Spleen (tissue), 11 donors: ENCODE data around the gene BIRC6. TPM values are rescaled to one million over a fixed set of nuclear protein-coding genes. Genes with fewer than 3 reads are reported as not detected.

Experiments used
- DNase-seq: peaks from one replicate; pipeline ENCODE4 v3.0.0-alpha.2; 2020
- H3K27ac ChIP-seq, 8 donors: fragments of 200-600 bp; sonication (generic) in 7 of 8; 1 replicate in 4 of 8; 2 replicates in 4 of 8; pipeline versions ENCODE4 v1.5.0 to v1.8.0; 2016 to 2021; ENCODE audit warnings: inconsistent platforms in 4 of 8, mild to moderate bottlenecking in 4 of 8, moderate library complexity in 1 of 8
- H3K27me3 ChIP-seq, 7 donors: fragments of 200-600 bp; sonication (generic) in 6 of 7; replicated peaks in 1 of 7; 1 replicate in 4 of 7; 2 replicates in 3 of 7; pipeline versions ENCODE4 v1.5.0 to v1.8.0; 2016 to 2021; ENCODE audit warnings: inconsistent platforms in 3 of 7, mild to moderate bottlenecking in 1 of 7
- H3K36me3 ChIP-seq, 6 donors: fragments of 200-600 bp; sonication (generic) in 5 of 6; 1 replicate in 4 of 6; 2 replicates in 2 of 6; pipeline versions ENCODE4 v1.5.0 to v1.8.0; 2016 to 2021; ENCODE audit warnings: inconsistent platforms in 2 of 6
- H3K4me1 ChIP-seq, 6 donors: fragments of 200-600 bp; sonication (generic) in 5 of 6; 1 replicate in 3 of 6; 2 replicates in 3 of 6; pipeline versions ENCODE4 v1.5.0 to v1.8.0; 2016 to 2021; ENCODE audit warnings: inconsistent platforms in 3 of 6
- H3K4me3 ChIP-seq, 8 donors: fragments of 200-600 bp; sonication (generic) in 7 of 8; 1 replicate in 4 of 8; 2 replicates in 4 of 8; pipeline versions ENCODE4 v1.5.0 to v1.8.0; 2016 to 2021; ENCODE audit warnings: inconsistent platforms in 4 of 8, mild to moderate bottlenecking in 4 of 8, moderate library complexity in 2 of 8
- H3K9me3 ChIP-seq, 8 donors: fragments of 200-600 bp; sonication (generic) in 7 of 8; 1 replicate in 4 of 8; 2 replicates in 4 of 8; pipeline versions ENCODE4 v1.5.0 to v1.8.0; 2016 to 2021; ENCODE audit warnings: inconsistent platforms in 4 of 8
- CTCF ChIP-seq, 11 experiments: fragments of 200-600 bp in 7 of 11; fragments of 450-650 bp in 4 of 11; sonication (generic) in 4 of 11; IDR thresholded peaks in 8 of 11; conservative IDR thresholded peaks in 3 of 11; 1 replicate in 7 of 11; 2 replicates in 4 of 11; pipeline versions ENCODE4 v1.4.0 to v1.8.0; 2016 to 2021; ENCODE audit warnings: antibody characterized with exemption in 11 of 11, inconsistent platforms in 4 of 11, mild to moderate bottlenecking in 1 of 11
- POLR2A ChIP-seq, 3 donors: fragments of 450-650 bp; IDR thresholded peaks; one replicate each; pipeline ENCODE4 v1.5.1; 2017; ENCODE audit warnings: antibody characterized with exemption in 3 of 3, mild to moderate bottlenecking in 1 of 3
- POLR2AphosphoS5 ChIP-seq, 3 donors: sonication (generic); formaldehyde crosslinking; IDR thresholded peaks; one replicate each; pipeline ENCODE4 v1.5.1; 2017; ENCODE audit warnings: antibody characterized with exemption in 3 of 3
- WGBS, 5 donors: extraction: QIAGEN DNeasy Blood & Tissue Kit in 3 of 5; methylation state at CpG; one replicate each; pipeline versions ENCODE4 v1.1.5 to v1.1.7; 2013 to 2018; 5-methylcytosine and 5-hydroxymethylcytosine counted together
- intact Hi-C: fragments of 100-400 bp; cut with DNase I; formaldehyde crosslinking; loops from one replicate; pipeline ENCODE4 v1.15.0; 2023; ENCODE audit warnings: low total_unique reads
- polyA plus RNA-seq, 3 donors: library from polyadenylated mRNA; stranded (reverse); fragments of 200-250 nt; gene quantifications; one replicate each; pipeline ENCODE4 v1.2.1, GENCODE V29; 2013
- total RNA-seq, 7 donors: library from RNA; depleted of rRNA in 3 of 7; stranded (reverse); fragments of >200 nt in 3 of 7; fragmentation: NEBNext Ultra II Directional in 4 of 7; extraction: Animal tissue kit (Norgen Biotek cat#: 25700) in 4 of 7; gene quantifications; one replicate each; pipeline versions ENCODE4 v1.1.0 to v1.2.1, GENCODE V29; 2016 to 2021
- donor health status: healthy with polysubstance abuse.
- donor health status: DM: no; HTN: no; CAD: no; lungs with moderate emphysema.
- donor health status: DM: no; HTN: no; CAD: no.
- donor health status: Bipolar disorder and iron deficiency.
- donor health status: healthy.
- donor health status: DM: no; HTN: no; CAD: no.
- donor health status: DM: yes; HTN: yes; CAD: no.

The BIRC6 gene
- total and polyA plus RNA-seq, 10 donors = 17.8 to 226 (median 155) TPM

GRCh38 chr2:32591669-32592463, 235.0 kb downstream of the BIRC6 start:
- TF ChIP-seq POLR2A (IDR thresholded peaks at IDR 0.05) (no peak), POLR2AphosphoS5 (IDR thresholded peaks at IDR 0.05) (no peak)
- WGBS, 5 donors = 17 to 30% (median 24%) methylated on average over 3 of the region's 3 CpGs
- DNase-seq = no peak
- Histone ChIP-seq H3K9me3 (no peaks in the 10 kb centered on the region), H3K4me1 (peaks cover 0 to 21% (median 10%) of the 10 kb centered on the region in 6 donors), H3K27ac (peak overlapping the region in 7 of 8 donors; percentile 12 to 75 (median 66)), H3K27me3 (no peaks in the 10 kb centered on the region), H3K4me3 (peak overlapping the region in 1 of 8 donors; percentile 12), H3K36me3 (peaks cover 0 to 41% (median 8%) of the 10 kb centered on the region in 6 donors)
- intact Hi-C loops = no loop called here

- intact Hi-C loops = no loop called here
- TF ChIP-seq CTCF (IDR thresholded peaks at IDR 0.05 in 8 of 11, conservative IDR thresholded peaks at IDR 0.05 in 3 of 11) = no peak
- TF ChIP-seq POLR2A (IDR thresholded peaks at IDR 0.05) = no peak
- TF ChIP-seq POLR2AphosphoS5 (IDR thresholded peaks at IDR 0.05) = no peak
- no peak overlapping the region for H3K4me3 ChIP-seq
- peaks cover 0 to 62% (median 20%) of the 10 kb centered on the region in 6 donors for H3K36me3 ChIP-seq
- H3K9me3 ChIP-seq = no peaks in the 10 kb centered on the region
- H3K4me1 ChIP-seq = peaks cover 0 to 21% (median 10%) of the 10 kb centered on the region in 6 donors
- H3K27me3 ChIP-seq = no peaks in the 10 kb centered on the region
- DNase-seq = no peak
- 87 to 94% (median 88%) methylated on average over 3 of the region's 3 CpGs for WGBS, 5 donors
- no peak overlapping the region for H3K27ac ChIP-seq
Measured at GRCh38 chr2:32594573-32594972, 237.8 kb downstream of the BIRC6 start.

GRCh38 chr2:32611366-32611765, 254.5 kb downstream of the BIRC6 start:
- Histone ChIP-seq H3K4me1 (no peaks in the 10 kb centered on the region), H3K27me3 (no peaks in the 10 kb centered on the region), H3K4me3 (no peak overlapping the region), H3K36me3 (peaks cover 0 to 100% (median 83%) of the 10 kb centered on the region in 6 donors), H3K27ac (no peak overlapping the region), H3K9me3 (no peaks in the 10 kb centered on the region)
- intact Hi-C loops = no loop called here
- DNase-seq = no peak
- WGBS, 5 donors = 96 to 100% (median 99%) methylated on average over 2 of the region's 2 CpGs
- TF ChIP-seq POLR2A (IDR thresholded peaks at IDR 0.05) (no peak), CTCF (IDR thresholded peaks at IDR 0.05 in 8 of 11, conservative IDR thresholded peaks at IDR 0.05 in 3 of 11) (no peak), POLR2AphosphoS5 (IDR thresholded peaks at IDR 0.05) (no peak)

- intact Hi-C loops = no loop called here
- TF ChIP-seq POLR2AphosphoS5 (IDR thresholded peaks at IDR 0.05) = no peak
- no peak for TF ChIP-seq POLR2A (IDR thresholded peaks at IDR 0.05)
- TF ChIP-seq CTCF (IDR thresholded peaks at IDR 0.05 in 8 of 11, conservative IDR thresholded peaks at IDR 0.05 in 3 of 11) = no peak
- WGBS, 5 donors = 92 to 100% (median 96%) methylated on average over 1 of the region's 1 CpG
- H3K4me1 ChIP-seq = no peaks in the 10 kb centered on the region
- peaks cover 0 to 100% (median 80%) of the 10 kb centered on the region in 6 donors for H3K36me3 ChIP-seq
- no peak overlapping the region for H3K4me3 ChIP-seq
- H3K27ac ChIP-seq = peak overlapping the region in 1 of 8 donors; percentile 13
- H3K27me3 ChIP-seq = no peaks in the 10 kb centered on the region
- no peaks in the 10 kb centered on the region for H3K9me3 ChIP-seq
- DNase-seq = no peak
Measured at GRCh38 chr2:32611771-32612170, 254.9 kb downstream of the BIRC6 start.
